HT1080 (cell line): Measurements from ENCODE around the gene DDX6. TPM values are rescaled to one million over a fixed set of nuclear protein-coding genes. Genes with fewer than 3 reads are reported as not detected.
A peak's percentile ranks its signal among the peaks of the same experiment; 100 is the strongest.

Experiments
- DNase-seq: peaks from one replicate; pipeline ENCODE4 v3.0.0-alpha.2; 2015; ENCODE audit warnings: low read depth
- small RNA-seq: library from RNA; depleted of rRNA; stranded (forward); fragments of <200 nt; gene quantifications from one replicate; pipeline ENCODE3, GENCODE V24; 2014
- total RNA-seq: library from RNA; depleted of rRNA; stranded (reverse); fragments of >200 nt; shearing (Covaris generic); gene quantifications from 2 replicates; pipeline ENCODE4 v1.2.3, GENCODE V29; 2014; rRNA removed

Gene DDX6
- total RNA-seq, 1 experiment from 2014 or later: 55.5 TPM

DNA sequence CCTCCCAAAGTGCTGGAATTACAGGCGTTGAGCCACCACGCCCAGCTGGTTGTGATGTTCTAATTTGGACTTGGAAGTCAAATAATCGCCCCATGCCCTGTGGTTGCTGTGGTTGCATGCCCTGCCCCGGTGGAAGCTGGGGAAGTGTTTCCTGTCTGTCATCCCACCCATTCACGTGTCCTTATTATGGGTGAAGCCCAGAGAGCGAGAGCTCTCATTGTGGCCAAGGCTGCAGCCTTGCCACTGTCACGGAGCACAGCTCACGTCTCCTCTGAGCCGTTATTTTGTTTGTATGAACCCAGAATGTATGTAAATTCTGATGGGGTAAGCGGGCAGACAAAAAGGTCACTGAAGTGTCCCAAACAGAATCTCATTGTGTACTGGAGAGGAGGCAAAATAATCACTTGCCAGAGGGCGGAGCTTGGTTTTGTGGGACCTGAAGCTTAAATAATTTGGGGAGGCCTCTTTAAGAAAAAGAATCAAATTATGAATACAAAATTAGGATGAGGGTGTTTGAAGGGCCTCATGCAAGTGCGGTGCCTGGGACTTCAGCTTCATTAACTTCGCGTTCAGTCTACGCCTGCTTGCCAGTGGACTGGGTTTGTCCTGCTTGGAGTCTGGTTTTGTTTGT, 85.7 kb downstream of the DDX6 start:
- peak; percentile 63 for DNase-seq

DNA sequence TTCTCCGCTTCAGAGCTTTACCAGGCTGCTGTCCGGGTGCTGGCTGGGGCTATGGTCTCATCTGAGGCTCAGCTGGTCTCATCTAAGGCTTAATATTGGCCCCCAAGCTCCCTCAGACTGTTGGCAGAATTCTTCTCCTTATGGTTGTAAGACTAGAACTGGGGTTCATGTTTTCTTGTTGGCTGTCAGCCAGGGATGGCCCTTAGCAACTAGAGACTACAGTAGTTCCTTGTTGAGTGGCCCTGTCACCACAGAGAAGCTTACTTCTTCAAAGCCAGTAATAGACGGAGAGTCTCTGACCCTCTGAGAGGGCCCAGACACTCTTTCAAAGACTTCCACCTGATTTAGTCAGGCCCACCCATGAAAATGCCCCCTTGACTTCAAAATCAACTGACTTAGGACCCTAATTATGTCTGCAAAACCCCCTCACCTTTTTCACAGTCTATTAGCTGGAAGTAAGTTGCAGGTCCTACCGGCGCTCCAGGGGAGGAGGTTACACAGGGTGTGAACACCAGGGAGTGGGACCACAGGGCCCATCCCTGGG, 87.3 kb downstream of the DDX6 start:
- no peak for DNase-seq

GRCh38 chr11:118699506-118700220, 91.3 kb downstream of the DDX6 start:
- DNase-seq: no peak

Small RNA genes within 50 kb of the gene (small RNA-seq; reads per million reads assigned to genes)
- not detected for gene AP004609.2
- gene RF00019: not detected
- not detected for gene RNU6-376P

Other genes starting within 250 kb of the DDX6 start
- gene IFT46, start 225.2 kb downstream of the DDX6 start, total RNA-seq: 35.6 and 38.5 TPM in 2 replicates
- gene ARCN1, start 218.8 kb downstream of the DDX6 start, total RNA-seq: 85.4 and 116 TPM in 2 replicates
- 42.2 and 48.7 TPM in 2 replicates for gene PHLDB1, start 183.5 kb downstream of the DDX6 start, total RNA-seq
- gene TREH, start 111.5 kb downstream of the DDX6 start, total RNA-seq: not detected in 2 replicates
- gene CXCR5, start 92.7 kb upstream of the DDX6 start, total RNA-seq: not detected in 2 replicates
- 22.5 and 24.8 TPM in 2 replicates for gene BCL9L, start 134.8 kb upstream of the DDX6 start, total RNA-seq
- gene UPK2, start 165.1 kb upstream of the DDX6 start, total RNA-seq: not detected in 2 replicates
- gene FOXR1, start 180.6 kb upstream of the DDX6 start, total RNA-seq: not detected in 2 replicates
- gene CENATAC, start 207.0 kb upstream of the DDX6 start, total RNA-seq: 12.4 and 14.1 TPM in 2 replicates
- gene RPS25, start 227.2 kb upstream of the DDX6 start, total RNA-seq: 778 and 1,119 TPM in 2 replicates
- 154 and 181 TPM in 2 replicates for gene TRAPPC4, start 227.6 kb upstream of the DDX6 start, total RNA-seq
- 26.6 and 32.1 TPM in 2 replicates for gene SLC37A4, start 239.7 kb upstream of the DDX6 start, total RNA-seq